Measurements from ENCODE around the gene ZNF35. TPM values are rescaled to one million over a fixed set of nuclear protein-coding genes. Genes with fewer than 3 reads are reported as not detected.

ZNF35 gene
- 1 to 10 TPM; 5.4 to 5.8 TPM for total RNA-seq

DNA sequence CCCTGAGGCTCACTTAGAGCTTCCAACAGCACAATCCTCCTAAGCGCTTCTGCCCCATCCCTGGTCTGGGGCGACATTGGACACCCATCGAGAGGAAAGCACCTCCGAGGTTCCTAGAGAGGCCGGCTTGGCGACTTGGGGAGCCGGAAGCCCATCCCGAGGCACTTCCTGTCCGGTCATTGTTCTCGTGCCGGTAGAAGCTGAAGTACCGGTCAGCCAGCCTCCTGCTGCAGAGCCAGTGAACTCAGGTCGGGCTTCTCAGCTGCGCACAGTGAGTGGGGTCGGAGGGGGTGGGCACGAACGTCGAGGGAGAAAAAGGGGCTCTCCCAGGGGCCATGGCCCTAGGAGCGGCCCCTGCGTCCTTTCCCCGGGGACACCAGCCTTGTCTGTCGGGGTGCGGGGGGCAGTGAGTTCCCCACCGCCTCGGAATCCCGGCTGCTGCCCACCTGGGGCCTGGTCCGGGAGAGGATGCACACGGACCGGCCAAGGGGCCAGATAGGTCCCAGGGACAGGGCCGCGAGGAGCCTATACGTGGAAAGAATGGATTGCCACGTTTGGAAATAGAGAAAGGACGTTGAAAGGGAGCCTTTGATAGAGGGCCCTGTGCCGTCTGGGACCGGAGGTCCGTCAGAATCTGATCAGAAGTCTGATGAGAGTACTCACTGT is at the start of gene ZNF35:
Gene ZNF35, plus strand, starts transcription at position 169 of the 666 bp plus-strand sequence. CDS start 2,336 bp downstream, outside the sequence.
- Mint-ChIP-seq H3K4me1 (ENCODE audit: low read depth) (peaks cover 9% of the 10 kb centered on the region), H3K27me3 (no peaks in the 10 kb centered on the region), H3K4me3 (peak within 1 kb of the TSS; percentile 82), H3K27ac (peak within 1 kb of the TSS; percentile 74), H3K9me3 (peaks cover 32% of the 10 kb centered on the region), H3K36me3 (ENCODE audit: low read depth) (peaks cover 47% of the 10 kb centered on the region)
- ChIA-PET CTCF (no interaction called here), POLR2A (interaction anchor here (0.6 kb wide), 1 partner anchor 50 kb away, joined by 3 read pairs; no protein-coding TSS in a partner anchor)
- TF ChIP-seq, protein P1, sequence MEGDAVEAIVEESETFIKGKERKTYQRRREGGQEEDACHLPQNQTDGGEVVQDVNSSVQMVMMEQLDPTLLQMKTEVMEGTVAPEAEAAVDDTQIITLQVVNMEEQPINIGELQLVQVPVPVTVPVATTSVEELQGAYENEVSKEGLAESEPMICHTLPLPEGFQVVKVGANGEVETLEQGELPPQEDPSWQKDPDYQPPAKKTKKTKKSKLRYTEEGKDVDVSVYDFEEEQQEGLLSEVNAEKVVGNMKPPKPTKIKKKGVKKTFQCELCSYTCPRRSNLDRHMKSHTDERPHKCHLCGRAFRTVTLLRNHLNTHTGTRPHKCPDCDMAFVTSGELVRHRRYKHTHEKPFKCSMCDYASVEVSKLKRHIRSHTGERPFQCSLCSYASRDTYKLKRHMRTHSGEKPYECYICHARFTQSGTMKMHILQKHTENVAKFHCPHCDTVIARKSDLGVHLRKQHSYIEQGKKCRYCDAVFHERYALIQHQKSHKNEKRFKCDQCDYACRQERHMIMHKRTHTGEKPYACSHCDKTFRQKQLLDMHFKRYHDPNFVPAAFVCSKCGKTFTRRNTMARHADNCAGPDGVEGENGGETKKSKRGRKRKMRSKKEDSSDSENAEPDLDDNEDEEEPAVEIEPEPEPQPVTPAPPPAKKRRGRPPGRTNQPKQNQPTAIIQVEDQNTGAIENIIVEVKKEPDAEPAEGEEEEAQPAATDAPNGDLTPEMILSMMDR (IDR thresholded peaks at IDR 0.05): no peak
- ATAC-seq: peak; percentile 88
- DNase-seq: peak; percentile 67
- intact Hi-C loops (cut with micrococcal nuclease): no loop called here

DNA sequence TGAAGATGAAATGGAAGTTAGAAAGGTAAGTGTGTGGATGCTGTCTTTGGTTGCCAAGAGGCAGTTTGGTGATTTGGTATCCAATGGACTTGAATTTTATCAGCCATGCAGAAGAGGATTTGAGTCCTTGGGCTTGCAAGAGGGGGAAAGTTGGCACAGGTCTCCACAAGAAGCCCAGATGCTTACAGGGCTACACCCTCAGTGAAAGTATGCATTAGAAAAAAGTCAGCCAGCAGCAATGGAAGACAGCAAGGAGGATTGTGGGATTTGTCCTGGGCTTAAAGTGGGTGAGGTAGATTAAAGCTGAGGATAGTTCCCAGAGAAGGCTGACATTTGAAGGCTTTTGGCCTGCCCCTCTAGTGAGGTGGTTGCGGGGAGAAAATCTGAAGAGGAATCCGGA is 46.8 kb upstream of the ZNF35 start:
- no peaks in the 10 kb centered on the region for H3K4me1 Mint-ChIP-seq (ENCODE audit: low read depth)
- TF ChIP-seq, protein P1 (IDR thresholded peaks at IDR 0.05): no peak
- no peak overlapping the region for H3K4me3 Mint-ChIP-seq
- H3K36me3 Mint-ChIP-seq (ENCODE audit: low read depth): no peaks in the 10 kb centered on the region
- ChIA-PET CTCF (no interaction called here), POLR2A (no interaction called here)
- H3K9me3 Mint-ChIP-seq: peaks cover under 1% of the 10 kb centered on the region
- intact Hi-C loops (cut with micrococcal nuclease): no loop called here
- ATAC-seq (no peak), DNase-seq (no peak)
- H3K27me3 Mint-ChIP-seq: no peaks in the 10 kb centered on the region
- H3K27ac Mint-ChIP-seq: no peak overlapping the region

DNA sequence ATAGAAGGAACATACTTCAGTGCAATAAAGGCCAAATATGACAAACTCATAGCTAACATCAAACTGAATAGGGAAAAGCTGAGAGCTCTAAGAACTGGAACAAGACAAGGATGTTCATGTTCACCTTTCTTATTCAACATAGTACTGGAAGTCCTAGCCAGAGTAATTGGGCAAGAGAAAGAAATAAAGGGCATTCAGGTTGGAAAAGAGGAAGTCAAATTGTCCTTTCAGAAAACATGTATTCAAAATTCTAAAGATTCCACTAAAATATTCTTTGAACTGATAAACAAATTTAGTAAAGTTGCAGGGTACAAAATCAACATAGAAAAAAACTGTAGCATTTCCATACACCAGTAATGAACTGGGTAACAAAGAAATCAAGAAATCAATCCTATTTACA is 35.9 kb upstream of the ZNF35 start:
- intact Hi-C loops (cut with micrococcal nuclease): no loop called here
- H3K9me3 Mint-ChIP-seq: no peaks in the 10 kb centered on the region
- ATAC-seq (no peak), DNase-seq (no peak)
- POLR2A ChIA-PET: interaction anchor here (0.7 kb wide), 1 partner anchor 118 kb away, joined by 4 read pairs; no protein-coding TSS in a partner anchor
- peaks cover 5% of the 10 kb centered on the region for H3K4me1 Mint-ChIP-seq (ENCODE audit: low read depth)
- CTCF ChIA-PET: no interaction called here
- no peaks in the 10 kb centered on the region for H3K27me3 Mint-ChIP-seq
- H3K36me3 Mint-ChIP-seq (ENCODE audit: low read depth): peaks cover 4% of the 10 kb centered on the region
- H3K4me3 Mint-ChIP-seq: no peak overlapping the region
- no peak overlapping the region for H3K27ac Mint-ChIP-seq
- TF ChIP-seq, protein P1 (IDR thresholded peaks at IDR 0.05): no peak

DNA sequence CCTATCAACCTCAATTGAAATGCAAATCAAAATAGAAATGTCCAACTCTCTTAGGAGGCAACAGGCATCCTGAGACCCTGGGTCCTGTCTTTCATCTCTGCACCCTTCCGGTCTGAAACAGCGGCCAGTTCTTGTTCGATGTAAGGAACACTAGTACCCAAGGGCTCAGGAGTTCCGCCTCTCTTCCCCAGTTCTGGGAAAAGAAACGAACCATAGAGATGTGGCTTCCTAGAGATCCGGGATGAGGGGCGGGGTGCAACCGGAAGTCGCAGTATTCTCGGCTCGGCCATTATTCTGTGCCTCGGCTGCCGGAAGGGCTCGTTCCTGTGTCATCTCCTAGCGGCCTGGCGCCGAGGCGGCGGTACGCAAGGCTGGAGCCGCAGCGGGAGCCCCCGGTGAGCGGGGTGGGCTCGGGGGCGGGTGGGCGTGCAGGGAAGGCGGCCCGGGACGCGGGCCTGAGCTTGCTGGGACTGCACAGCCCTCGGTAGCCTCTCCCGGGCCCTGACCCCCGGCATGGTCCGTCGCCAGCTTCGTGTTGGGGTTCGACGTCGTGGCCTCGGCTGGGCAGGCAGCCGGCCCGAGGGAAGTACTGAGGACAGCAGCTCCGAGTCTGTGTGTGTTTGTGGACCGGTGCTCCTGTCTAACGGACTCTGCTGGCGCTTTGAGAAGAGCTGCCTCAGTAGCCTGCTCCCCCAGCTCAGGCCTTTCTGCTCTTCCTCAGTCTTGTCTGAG is 23.6 kb upstream of the ZNF35 start, which contains the start of gene ZNF197:
Gene ZNF197, plus strand, starts transcription at position 288 of the 732 bp plus-strand sequence. CDS start 4,119 bp downstream, outside the sequence.
- Mint-ChIP-seq H3K4me3 (peak within 1 kb of the TSS; percentile 87), H3K27me3 (no peaks in the 10 kb centered on the region), H3K27ac (peak within 1 kb of the TSS; percentile 81), H3K9me3 (no peaks in the 10 kb centered on the region), H3K4me1 (ENCODE audit: low read depth) (peaks cover 24% of the 10 kb centered on the region), H3K36me3 (ENCODE audit: low read depth) (peaks cover 15% of the 10 kb centered on the region)
- ChIA-PET POLR2A (interaction anchor here (0.9 to 1.8 kb wide), 4 partner anchors 27 to 137 kb away, joined by 3 to 9 read pairs (median 4); partner anchors contain the start of genes KIAA1143 and KIF15), CTCF (interaction anchor here (0.8 to 1.5 kb wide), 6 partner anchors 14 to 105 kb away, joined by 3 to 4 read pairs (median 3); partner anchors contain the start of gene ZNF502)
- TF ChIP-seq, protein P1 (IDR thresholded peaks at IDR 0.05): no peak
- ATAC-seq: peak; percentile 95
- intact Hi-C loops (cut with micrococcal nuclease): no loop called here
- peak; percentile 81 for DNase-seq
